ENCODE measurements around the gene PHKB. TPM values are rescaled to one million over a fixed set of nuclear protein-coding genes. Genes with fewer than 3 reads are reported as not detected.

Gene PHKB
- total and polyA plus RNA-seq, 2 donors (not counting 3 experiments of a cell fraction or from before 2014, with no cell fraction given): 30.1 to 61.0 TPM

DNA sequence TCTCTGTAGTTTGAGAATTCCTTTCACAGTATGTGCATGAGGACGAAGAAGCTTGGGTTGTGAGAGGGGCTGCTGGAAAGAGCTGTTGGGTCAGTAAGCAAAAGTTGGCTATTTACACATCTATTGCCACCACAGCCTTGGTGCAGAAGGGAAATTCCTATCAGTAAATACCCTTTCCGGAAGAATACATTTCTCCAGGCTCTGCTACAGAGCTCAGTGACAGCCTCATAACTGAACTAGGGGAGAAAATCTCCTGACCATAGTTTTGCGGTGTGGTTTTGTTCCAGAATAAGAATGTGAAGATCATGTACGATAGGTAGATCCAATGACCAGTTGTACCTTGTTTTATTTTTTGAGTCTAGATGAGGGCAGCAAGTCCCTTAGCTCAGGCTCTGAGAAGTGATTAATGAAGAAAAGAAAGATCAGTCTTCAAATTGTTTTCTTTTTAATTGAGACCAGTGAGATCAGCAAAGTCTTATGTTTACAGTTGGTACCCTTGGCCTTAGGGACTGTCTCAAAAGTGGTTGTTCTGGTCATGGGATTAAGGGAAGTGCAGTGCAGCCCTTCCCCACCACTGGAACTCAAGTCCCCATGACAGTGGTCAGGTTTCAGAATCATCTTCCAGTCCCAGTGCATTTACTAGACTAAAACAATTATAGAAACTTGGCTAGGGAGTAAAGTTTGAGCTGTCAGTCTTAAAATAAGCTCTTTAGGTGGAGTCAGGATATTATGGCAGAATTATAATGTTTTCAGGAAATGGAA, 123.5 kb downstream of the PHKB start:
- ChIA-PET POLR2A (no interaction called here), CTCF (interaction anchor here (1.0 kb wide), 1 partner anchor 15 kb away, joined by 3 read pairs; no protein-coding TSS in a partner anchor)
- H3K9me3 ChIP-seq (replicated peaks; ENCODE audit: control insufficient read depth, insufficient read depth, low read length): no peaks in the 10 kb centered on the region
- no peaks in the 10 kb centered on the region for H4K20me1 ChIP-seq (replicated peaks; ENCODE audit: control insufficient read depth, extremely low read depth, insufficient read depth, low read length)
- H2AFZ ChIP-seq (ENCODE audit: low read depth, low read length): no peak overlapping the region
- no peak for TF ChIP-seq POLR2A (IDR thresholded peaks at IDR 0.05; ENCODE audit: low read depth, low read length)
- TF ChIP-seq POLR2AphosphoS5 (IDR thresholded peaks at IDR 0.05; ENCODE audit: insufficient read depth, low read depth, low read length): no peak
- TF ChIP-seq CTCF (IDR thresholded peaks at IDR 0.05; ENCODE audit: extremely low read depth in 1 of 2, insufficient read depth in 1 of 2, low read depth in 1 of 2, low read length in 2 of 2): no peak
- TF ChIP-seq MYC (IDR thresholded peaks at IDR 0.05; ENCODE audit: low read depth, low read length): no peak
- TF ChIP-seq JUN (IDR thresholded peaks at IDR 0.05; ENCODE audit: borderline replicate concordance, insufficient read depth, insufficient read length, low read depth): no peak
- no peak for TF ChIP-seq MAX (IDR thresholded peaks at IDR 0.05; ENCODE audit: insufficient read depth, insufficient read length)
- no peak for TF ChIP-seq FOS (IDR thresholded peaks at IDR 0.05; ENCODE audit: borderline replicate concordance, insufficient read depth, low read length)
- no peak for TF ChIP-seq GATA2 (IDR thresholded peaks at IDR 0.05; ENCODE audit: insufficient read depth, insufficient read length, low read depth, low read length)
- TF ChIP-seq EZH2 (IDR thresholded peaks at IDR 0.05; ENCODE audit: borderline replicate concordance, low read depth, low read length, severe bottlenecking): no peak
- H3K9me1 ChIP-seq (replicated peaks; ENCODE audit: control insufficient read depth, extremely low read depth, insufficient read depth, low read length): no peaks in the 10 kb centered on the region
- no peaks in the 10 kb centered on the region for H3K4me1 ChIP-seq (ENCODE audit: control insufficient read depth, extremely low read depth, insufficient read depth, low read length)
- no peak overlapping the region for H3K9ac ChIP-seq (replicated peaks; ENCODE audit: extremely low read depth, insufficient read depth, low read length)
- DNase-seq (ENCODE audit: low read depth, low spot score): no peak
- intact Hi-C loops (cut with micrococcal nuclease) (no loop called here), dilution Hi-C loops (cut with MboI; ENCODE audit: extremely low pct_ligation_motif_present, low sequenced_read_pairs) (no loop called here)
- H3K4me2 ChIP-seq (ENCODE audit: insufficient read depth, low read length): no peak overlapping the region
- no peak overlapping the region for H3K27ac ChIP-seq (ENCODE audit: insufficient read depth, low read depth, low read length)
- H3K79me2 ChIP-seq (ENCODE audit: control insufficient read depth, insufficient read depth, low read length): no peaks in the 10 kb centered on the region
- no TSS peak for BruUV-seq (replicated peaks)
- no peaks in the 10 kb centered on the region for H3K36me3 ChIP-seq (ENCODE audit: control insufficient read depth in 2 of 2, extremely low read depth in 1 of 2, insufficient read depth in 2 of 2, low read length in 2 of 2)
- H3K27me3 ChIP-seq (ENCODE audit: control insufficient read depth in 2 of 2, insufficient read depth in 2 of 2, low read length in 2 of 2): no peaks in the 10 kb centered on the region
- H3K4me3 ChIP-seq (replicated peaks in 1 of 3; ENCODE audit: insufficient read depth in 1 of 3, low read depth in 1 of 3, low read length in 3 of 3): no peak overlapping the region
- FAIRE-seq: no peak

Measured in endothelial cell of umbilical vein (primary cell).